ENCODE measurements around the gene BBS7.

- TF ChIP-seq POLR2AphosphoS5 (IDR thresholded peaks at IDR 0.05; ENCODE audit: low read depth, low read length), result no peak
- TF ChIP-seq POLR2A (IDR thresholded peaks at IDR 0.05; ENCODE audit: low read depth, low read length), result no peak
- no peak for TF ChIP-seq TAF1 (IDR thresholded peaks at IDR 0.05; ENCODE audit: low read depth, low read length)
- no peak for TF ChIP-seq SPI1 (IDR thresholded peaks at IDR 0.05; ENCODE audit: low read depth, low read length)
Observed at GRCh38 chr4:121785479-121785878, 84.8 kb downstream of the BBS7 start.
